Stimulated activated CD8-positive, alpha-beta memory T cell treated with anti-CD3 and anti-CD28 coated beads, Interleukin-4, amount 100 ng/mL, for 4 hours (primary cell): ENCODE data around the gene FBRSL1.
"Not testable (repeated sequence)": the region's sequence is repeated elsewhere in the genome, so short reads cannot be mapped to it uniquely, and the experiment has no call there.

Source experiments
- DNase-seq, 2 donors: peaks; one replicate each; pipeline ENCODE4 v3.0.0-alpha.2; 2020; ENCODE audit warnings: low read depth in 2 of 2, low spot score in 1 of 2

The FBRSL1 gene

DNA sequence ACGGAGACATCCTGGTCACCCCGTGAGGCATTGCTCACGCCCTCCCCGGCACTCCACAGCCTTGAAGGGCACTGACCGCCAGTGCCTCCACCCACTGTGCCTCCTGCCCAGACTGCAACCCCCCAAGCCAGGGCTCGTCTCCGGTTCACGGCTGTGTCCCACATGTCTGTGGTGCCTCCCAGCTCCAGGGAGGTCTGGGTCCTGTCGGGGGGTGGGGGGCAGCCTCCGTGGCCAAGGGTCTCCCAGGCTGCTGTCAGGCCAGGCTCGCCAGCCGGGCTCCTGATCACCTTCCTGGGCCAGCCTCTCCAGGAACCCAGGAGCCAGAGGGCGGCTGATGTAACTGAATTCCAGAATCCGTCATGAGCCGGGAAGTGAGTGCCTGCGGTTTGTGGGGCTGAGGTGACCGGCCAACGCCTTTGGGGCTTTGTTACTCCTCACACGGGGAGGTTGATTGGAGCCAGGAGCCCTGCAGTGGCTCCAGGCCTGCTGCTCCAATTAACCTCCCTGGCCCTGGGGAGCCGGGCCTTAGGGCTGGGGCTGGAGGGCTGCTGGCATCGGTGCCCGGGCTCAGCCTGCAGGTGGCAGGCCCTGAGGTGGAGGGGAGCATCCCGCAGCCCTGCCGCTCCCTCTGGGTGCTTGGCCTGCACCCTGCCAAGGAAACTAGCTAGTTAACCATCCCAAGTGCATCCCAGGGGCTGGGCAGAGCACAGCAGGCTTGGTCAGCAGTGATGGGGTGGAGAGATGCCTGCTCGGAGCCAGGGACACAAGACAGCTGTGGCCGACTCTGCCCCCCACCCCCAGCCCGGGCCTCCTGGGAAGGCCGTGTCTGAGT is 36.4 kb upstream of the FBRSL1 start:
- no peak for DNase-seq

- no peak for DNase-seq
Measured at GRCh38 chr12:132454193-132454932, 35.6 kb upstream of the FBRSL1 start.

GRCh38 chr12:132454933-132455418 is 35.0 kb upstream of the FBRSL1 start:
- no peak for DNase-seq

- DNase-seq, result no peak
Measured at GRCh38 chr12:132455565-132455964, 34.4 kb upstream of the FBRSL1 start.

DNA sequence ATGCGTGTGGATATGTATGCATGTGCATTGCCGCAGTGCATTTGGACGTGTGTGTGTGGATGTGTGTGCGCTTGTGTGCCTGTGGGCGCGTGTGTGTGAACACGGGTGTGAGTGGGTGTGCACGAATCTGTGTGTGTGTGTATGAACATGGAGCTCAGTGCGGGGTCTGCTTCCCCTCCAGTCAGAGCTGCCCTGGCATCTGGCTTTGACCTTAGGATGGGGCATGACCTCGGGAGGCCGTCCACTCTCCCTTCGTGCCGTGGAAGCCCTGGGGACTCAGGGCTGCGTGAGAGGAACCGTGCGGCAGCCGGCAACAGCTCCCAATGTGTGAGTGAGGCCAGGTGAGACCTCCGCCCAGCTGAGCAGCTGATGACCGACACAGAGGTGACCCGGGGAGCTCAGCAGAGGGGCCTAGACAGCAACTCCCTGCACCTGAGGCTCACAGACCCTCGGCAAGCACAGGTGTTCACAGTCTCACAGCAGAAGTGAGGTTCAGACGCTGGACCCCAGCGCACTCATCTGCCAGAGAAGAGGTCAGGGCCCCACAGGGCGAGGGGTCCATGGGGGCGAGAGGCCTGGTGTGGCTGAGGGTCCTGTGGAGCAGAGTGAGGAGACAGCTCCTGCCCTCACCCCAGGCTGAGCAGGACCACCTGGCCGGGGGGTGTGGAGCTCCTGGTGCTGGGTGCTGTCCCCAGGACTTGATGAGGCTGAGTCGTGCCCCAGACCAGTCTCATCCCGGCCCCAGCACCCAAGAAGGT is 33.6 kb upstream of the FBRSL1 start:
- DNase-seq, result no peak

GRCh38 chr12:132456944-132457495 is 32.9 kb upstream of the FBRSL1 start:
- no peak for DNase-seq

GRCh38 chr12:132458441-132458840 is 31.5 kb upstream of the FBRSL1 start:
- DNase-seq, result no peak

DNA sequence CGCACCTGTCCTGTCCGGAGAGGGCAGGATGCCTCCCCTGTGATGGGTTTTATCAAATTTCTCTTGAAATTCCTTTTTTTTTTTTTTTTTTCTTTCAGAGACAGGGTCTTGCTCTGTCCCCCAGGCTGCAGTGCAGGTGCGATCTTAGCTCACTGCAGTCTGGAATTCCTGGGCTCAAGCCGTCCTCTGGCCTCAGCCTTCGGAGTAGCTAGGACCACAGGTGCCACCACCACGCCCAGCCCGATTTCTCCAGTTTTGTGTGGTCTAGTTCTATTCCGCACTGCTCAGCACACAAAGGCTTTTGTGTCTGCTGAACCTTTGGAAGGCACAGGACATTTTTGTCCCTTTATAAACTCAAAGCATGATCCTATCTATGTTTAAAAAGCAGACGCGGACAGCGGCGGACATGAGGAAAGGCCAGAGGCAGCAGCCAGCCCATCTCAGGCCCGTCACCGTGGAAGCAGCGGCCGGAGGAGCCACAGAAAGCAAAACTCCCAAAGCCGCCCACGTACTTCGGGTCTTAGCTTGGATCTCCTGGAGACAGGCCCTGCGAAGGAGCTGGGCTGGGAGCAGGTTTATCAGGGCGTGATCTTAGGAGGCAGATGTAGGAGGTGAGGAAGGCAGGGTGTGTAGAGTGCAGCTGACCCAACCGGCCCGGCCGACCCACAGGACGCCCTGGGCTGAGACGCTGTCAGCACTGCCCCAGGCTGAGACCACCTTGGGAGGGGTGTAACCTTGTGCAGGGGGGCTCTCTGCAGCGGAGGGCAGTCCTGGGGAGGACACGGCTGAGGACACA is 30.9 kb upstream of the FBRSL1 start:
- no peak for DNase-seq

DNA sequence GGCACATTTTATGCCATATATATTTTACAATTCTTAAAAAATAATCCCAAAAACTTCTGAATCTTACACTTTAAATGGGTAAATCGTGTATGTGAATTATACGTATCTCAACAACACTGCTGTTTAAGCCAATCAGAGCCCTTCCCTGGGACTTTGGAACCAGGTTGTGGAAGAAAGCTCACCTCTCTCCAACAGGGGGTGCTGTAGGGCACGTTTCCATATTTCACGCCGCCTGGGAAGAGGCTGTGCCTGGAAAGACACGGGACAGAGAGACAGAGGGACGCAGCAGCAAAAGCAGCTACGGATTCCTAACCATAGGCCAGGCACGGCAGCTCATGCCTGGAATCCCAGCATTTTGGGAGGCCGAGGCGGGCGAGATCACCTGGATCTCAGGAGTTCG is 29.4 kb upstream of the FBRSL1 start:
- DNase-seq, result no peak

DNA sequence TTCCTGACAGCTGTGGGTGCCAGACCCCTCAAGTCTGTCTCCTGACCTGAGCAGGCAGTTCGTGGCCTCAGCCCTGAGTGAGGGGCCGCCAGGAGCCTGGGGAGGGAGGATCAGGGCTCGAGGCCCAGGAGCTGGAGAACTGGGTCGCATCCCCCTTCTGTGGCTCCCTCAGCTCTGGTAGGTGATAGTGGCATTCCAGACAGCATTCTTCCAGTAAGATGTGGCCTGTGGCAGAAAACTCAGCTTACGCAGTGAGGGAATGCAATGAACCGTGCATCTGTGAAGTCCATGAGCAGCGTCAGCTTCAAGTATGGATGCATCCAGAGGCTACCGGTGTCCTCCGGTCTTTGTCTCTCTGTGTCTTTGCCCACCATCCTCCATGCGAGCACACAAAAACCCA is 28.4 kb upstream of the FBRSL1 start:
- DNase-seq, result no peak

DNA sequence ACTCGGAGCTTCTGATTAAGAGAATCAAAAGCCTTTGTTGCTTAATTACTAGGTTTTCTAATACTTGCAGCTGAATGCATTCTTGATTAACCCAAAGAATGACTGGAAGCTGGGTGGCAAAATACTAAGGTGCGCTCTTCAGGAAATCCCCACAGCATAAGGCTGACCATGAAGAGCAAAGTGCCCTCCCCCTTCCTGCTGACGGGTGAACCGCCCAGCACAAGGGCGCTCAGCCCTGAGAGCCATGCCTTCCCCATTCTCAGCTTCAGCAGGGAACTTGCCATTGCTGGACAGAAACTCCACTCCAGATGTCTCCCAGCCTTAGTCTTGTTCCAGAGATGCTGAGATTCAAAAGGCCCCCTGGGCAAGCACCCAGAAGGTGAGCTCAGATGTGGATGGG is 27.2 kb upstream of the FBRSL1 start:
- DNase-seq, result no peak

DNA sequence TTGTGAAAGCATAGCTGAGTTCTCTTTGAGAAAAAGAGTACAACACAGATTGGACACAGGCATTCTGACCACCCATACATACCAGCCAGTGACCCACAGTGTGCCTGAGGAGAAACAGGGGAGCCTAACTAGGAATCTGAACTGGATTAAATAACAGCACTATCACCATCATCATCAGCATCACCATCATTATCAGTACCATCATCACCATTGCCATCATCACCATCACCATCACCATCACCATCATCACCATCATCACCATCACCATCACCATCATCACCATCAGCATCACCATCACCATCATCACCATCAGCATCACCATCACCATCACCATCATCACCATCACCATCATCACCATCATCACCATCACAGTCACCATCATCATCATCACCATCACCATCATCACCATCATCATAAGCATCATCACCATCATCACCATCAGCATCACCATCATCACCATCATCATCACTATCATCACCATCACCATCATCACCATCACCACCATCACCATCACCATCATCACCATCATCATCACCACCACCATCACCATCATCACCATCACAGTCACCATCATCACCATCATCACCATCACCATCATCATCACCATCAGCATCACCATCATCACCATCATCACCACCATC is 26.5 kb upstream of the FBRSL1 start:
- DNase-seq, result not testable (repeated sequence)

DNA sequence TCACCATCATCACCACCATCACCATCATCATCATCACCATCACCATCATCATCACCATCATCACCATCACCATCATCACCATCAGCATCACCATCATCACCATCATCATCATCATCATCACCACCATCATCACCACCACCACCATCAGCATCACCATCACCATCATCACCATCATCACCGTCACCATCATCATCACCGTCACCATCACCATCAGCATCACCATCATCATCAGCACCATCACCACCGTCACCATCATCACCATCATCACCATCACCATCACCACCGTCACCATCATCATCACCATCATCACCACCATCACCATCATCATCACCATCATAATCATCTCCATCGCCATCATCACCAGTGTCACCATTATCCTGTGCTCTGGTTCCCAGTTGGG is 25.6 kb upstream of the FBRSL1 start:
- DNase-seq, result not testable (repeated sequence)

DNA sequence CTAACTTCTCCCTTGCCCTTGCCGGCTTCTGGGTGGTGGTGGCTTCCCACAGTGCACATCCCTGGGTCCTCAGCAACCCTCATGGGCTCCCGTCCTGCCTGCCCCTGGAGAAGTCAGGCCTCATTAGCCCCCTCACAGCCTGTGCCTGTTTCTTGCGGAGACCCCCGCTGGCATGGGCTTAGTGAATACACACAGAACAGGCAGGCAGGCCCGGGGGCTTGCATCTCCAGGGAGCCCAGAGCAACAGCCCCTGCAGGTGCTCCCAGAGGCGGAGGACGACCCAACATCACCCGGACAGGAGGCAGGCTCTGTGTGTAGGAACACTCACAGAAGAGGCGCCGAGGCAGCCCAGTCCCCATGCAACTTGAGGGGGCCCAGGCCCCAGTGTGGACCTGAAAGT is 25.1 kb upstream of the FBRSL1 start:
- DNase-seq, result no peak

DNA sequence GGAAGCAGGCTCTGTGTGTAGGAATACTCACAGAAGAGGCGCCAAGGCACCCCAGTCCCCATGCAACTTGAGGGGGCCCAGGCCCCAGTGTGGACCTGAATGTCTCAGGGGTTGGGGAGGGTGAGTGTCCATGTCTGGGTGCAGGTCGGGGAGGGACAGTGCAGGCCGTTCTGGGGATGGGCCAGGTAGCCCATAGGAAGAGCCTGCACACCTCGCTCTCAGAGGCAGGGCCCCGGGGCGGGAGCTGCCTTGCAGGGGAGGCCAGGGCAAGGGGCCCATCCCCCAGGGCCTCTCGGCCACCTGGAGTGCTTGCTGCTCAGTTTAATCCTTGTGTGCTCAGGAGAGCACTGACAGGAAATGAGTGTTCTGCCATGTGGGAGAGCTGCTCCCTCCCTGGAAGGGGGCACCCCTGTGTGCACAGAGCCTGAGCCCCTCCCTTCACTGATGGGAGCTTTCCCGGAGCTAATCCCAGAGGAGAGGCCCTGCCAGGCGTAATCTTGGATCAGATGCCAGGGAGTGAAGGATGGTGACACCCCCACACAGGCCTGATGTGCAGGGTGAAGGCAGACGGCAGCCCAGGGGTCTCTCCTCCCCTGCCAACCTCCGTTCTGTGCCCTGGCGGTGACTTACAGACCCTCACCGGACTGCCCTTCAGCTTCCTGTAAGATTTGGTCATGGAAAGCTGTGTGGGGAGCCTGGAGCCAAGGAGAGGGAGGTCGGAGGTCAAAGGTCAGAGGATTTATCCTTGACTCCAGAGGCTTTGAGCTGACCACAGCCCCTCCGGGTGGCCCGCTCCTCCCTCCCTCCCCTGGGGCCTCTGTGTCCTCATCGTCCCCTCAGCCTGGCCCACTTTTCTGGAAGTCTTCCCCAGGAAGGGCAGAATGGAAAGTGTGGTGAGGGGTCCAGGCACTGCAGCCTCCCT is 24.4 kb upstream of the FBRSL1 start:
- no peak for DNase-seq

DNA sequence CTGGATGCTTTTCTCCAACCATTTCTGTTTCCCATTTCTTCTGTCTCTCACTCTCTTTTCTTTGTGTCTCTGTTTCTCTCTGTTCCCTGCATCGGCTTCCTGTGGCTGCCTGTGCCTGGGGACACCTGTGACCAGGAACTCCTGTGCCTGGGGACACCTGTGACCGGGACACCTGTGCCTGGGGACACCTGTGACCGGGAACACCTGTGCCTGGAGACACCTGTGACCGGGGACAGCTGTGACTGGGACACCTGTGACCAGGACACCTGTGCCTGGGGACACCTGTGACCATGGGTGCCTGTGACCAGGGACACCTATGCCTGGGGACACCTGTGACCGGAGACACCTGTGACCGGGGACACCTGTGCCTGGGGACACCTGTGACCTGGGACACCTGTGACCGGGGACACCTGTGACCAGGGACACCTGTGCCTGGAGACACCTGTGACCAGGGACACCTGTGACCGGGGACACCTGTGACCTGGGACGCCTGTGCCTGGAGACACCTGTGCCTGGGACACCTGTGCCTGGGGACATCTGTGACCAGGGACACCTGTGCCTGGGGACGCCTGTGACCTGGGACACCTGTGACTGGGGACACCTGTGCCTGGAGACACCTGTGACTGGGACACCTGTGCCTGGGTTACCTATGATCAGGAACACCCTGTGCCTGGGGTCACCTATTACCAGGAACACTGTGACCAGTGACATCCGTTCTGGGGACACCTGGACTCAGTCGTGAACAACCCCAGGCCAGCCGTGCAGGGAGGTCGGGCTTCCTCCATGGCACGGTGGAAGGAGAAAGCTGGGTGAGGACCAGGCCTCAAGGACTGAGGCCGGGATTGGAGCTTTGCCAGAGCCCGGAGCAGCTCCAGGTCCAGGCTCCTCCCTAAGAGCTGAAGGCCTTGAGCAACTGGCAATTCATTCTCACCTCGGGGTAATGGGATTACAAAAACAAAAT is 23.4 kb upstream of the FBRSL1 start:
- DNase-seq, result no peak

GRCh38 chr12:132467511-132467910 is 22.4 kb upstream of the FBRSL1 start:
- no peak for DNase-seq

- DNase-seq, result no peak
Measured at GRCh38 chr12:132469423-132469822, 20.5 kb upstream of the FBRSL1 start.
